NOMO-1 treated with DMSO at 0.1 percent for 48 hours (cell line): Measurements from ENCODE around the gene IFT88.

Experiments
- DNase-seq: peaks from one replicate; lab custom pipeline; 2025; ENCODE audit not compliant: unreplicated experiment; lab: John Stamatoyannopoulos, UW

The IFT88 gene

GRCh38 chr13:20714161-20714560 lies 147.2 kb downstream of the IFT88 start:
- no peak for DNase-seq

GRCh38 chr13:20714563-20715329 lies 147.8 kb downstream of the IFT88 start:
- DNase-seq, result no peak

GRCh38 chr13:20715330-20715712 lies 148.4 kb downstream of the IFT88 start:
- no peak for DNase-seq

GRCh38 chr13:20716951-20717350 lies 150.0 kb downstream of the IFT88 start:
- no peak for DNase-seq

- no peak for DNase-seq
Measured at GRCh38 chr13:20717581-20718542, 150.9 kb downstream of the IFT88 start.

- no peak for DNase-seq
Measured at GRCh38 chr13:20718958-20719566, 152.1 kb downstream of the IFT88 start.

GRCh38 chr13:20719783-20720182 lies 152.8 kb downstream of the IFT88 start:
- DNase-seq, result no peak

GRCh38 chr13:20720499-20720898 lies 153.5 kb downstream of the IFT88 start:
- no peak for DNase-seq

GRCh38 chr13:20721058-20721453 lies 154.1 kb downstream of the IFT88 start:
- DNase-seq, result no peak

GRCh38 chr13:20721454-20722357 lies 154.7 kb downstream of the IFT88 start:
- no peak for DNase-seq

GRCh38 chr13:20727856-20728255 lies 160.9 kb downstream of the IFT88 start:
- DNase-seq, result no peak

GRCh38 chr13:20728579-20729311 lies 161.8 kb downstream of the IFT88 start:
- no peak for DNase-seq

- no peak for DNase-seq
Measured at GRCh38 chr13:20729633-20730585, 163.0 kb downstream of the IFT88 start.

- DNase-seq, result no peak
Measured at GRCh38 chr13:20738616-20739015, 171.7 kb downstream of the IFT88 start.

- no peak for DNase-seq
Measured at GRCh38 chr13:20740021-20740420, 173.1 kb downstream of the IFT88 start.
